ENCODE measurements around the gene EXOC4.

DNA sequence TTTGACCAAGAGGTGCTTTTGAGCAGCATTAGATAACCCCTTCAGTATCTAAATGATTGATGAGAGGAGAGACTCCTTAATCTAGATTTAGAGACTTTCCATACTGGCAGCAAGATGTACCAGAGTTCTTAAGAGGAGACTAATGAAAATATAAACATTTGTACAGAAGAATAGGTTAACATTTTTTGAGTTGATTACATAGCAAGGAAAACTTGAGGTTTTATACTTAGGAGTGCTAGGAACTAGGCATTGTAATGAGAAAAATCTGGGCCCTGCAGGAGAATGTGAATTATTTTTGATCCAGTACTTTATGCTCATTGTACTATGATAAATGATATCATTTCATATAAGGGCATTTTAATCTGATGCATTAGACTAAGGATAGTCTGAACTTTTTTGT, 261.7 kb downstream of the EXOC4 start:
- TF ChIP-seq, protein P1, sequence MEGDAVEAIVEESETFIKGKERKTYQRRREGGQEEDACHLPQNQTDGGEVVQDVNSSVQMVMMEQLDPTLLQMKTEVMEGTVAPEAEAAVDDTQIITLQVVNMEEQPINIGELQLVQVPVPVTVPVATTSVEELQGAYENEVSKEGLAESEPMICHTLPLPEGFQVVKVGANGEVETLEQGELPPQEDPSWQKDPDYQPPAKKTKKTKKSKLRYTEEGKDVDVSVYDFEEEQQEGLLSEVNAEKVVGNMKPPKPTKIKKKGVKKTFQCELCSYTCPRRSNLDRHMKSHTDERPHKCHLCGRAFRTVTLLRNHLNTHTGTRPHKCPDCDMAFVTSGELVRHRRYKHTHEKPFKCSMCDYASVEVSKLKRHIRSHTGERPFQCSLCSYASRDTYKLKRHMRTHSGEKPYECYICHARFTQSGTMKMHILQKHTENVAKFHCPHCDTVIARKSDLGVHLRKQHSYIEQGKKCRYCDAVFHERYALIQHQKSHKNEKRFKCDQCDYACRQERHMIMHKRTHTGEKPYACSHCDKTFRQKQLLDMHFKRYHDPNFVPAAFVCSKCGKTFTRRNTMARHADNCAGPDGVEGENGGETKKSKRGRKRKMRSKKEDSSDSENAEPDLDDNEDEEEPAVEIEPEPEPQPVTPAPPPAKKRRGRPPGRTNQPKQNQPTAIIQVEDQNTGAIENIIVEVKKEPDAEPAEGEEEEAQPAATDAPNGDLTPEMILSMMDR (IDR thresholded peaks at IDR 0.05), result no peak
- no peak for TF ChIP-seq POLR2AphosphoS5 (IDR thresholded peaks at IDR 0.05; ENCODE audit: low read depth, low read length)
- TF ChIP-seq, protein P2, sequence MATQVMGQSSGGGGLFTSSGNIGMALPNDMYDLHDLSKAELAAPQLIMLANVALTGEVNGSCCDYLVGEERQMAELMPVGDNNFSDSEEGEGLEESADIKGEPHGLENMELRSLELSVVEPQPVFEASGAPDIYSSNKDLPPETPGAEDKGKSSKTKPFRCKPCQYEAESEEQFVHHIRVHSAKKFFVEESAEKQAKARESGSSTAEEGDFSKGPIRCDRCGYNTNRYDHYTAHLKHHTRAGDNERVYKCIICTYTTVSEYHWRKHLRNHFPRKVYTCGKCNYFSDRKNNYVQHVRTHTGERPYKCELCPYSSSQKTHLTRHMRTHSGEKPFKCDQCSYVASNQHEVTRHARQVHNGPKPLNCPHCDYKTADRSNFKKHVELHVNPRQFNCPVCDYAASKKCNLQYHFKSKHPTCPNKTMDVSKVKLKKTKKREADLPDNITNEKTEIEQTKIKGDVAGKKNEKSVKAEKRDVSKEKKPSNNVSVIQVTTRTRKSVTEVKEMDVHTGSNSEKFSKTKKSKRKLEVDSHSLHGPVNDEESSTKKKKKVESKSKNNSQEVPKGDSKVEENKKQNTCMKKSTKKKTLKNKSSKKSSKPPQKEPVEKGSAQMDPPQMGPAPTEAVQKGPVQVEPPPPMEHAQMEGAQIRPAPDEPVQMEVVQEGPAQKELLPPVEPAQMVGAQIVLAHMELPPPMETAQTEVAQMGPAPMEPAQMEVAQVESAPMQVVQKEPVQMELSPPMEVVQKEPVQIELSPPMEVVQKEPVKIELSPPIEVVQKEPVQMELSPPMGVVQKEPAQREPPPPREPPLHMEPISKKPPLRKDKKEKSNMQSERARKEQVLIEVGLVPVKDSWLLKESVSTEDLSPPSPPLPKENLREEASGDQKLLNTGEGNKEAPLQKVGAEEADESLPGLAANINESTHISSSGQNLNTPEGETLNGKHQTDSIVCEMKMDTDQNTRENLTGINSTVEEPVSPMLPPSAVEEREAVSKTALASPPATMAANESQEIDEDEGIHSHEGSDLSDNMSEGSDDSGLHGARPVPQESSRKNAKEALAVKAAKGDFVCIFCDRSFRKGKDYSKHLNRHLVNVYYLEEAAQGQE (IDR thresholded peaks at IDR 0.05; ENCODE audit: insufficient read depth in 1 of 2, low read depth in 2 of 2, low read length in 1 of 2), result no peak
- no peak for TF ChIP-seq SIN3A (IDR thresholded peaks at IDR 0.05; ENCODE audit: borderline replicate concordance, insufficient read depth, low read depth, low read length)
- no peak for TF ChIP-seq TCF7L2 (IDR thresholded peaks at IDR 0.05; ENCODE audit: low read depth, low read length)

Measured in Panc1 (cell line).